ENCODE results near the gene EPSTI1. TPM values are rescaled to one million over a fixed set of nuclear protein-coding genes. Genes with fewer than 3 reads are reported as not detected.

EPSTI1 gene
- total and polyA plus RNA-seq, 8 donors: 0.83 to 9.7 (median 2.1) TPM

- H3K9me3 ChIP-seq: no peaks in the 10 kb centered on the region
- peaks cover 0 to 5% (median 0%) of the 10 kb centered on the region in 3 donors for H3K4me1 ChIP-seq
- intact Hi-C loops (cut with DNase I): loop anchor here in 1 of 3 donors (10.0 kb wide), 1 partner anchor 828 kb away; no protein-coding TSS in a partner anchor
- DNase-seq: no peak
- ATAC-seq: peak in 1 of 4 donors; percentile 52
- H3K4me3 ChIP-seq: no peak overlapping the region
- no peak for TF ChIP-seq CTCF (IDR thresholded peaks at IDR 0.05)
- 91 to 94% methylated on average over 1 of the region's 1 CpG for WGBS, 2 donors
- H3K27me3 ChIP-seq: no peaks in the 10 kb centered on the region
- FAIRE-seq: no peak
- no peak overlapping the region for H3K27ac ChIP-seq
- no peaks in the 10 kb centered on the region for H3K36me3 ChIP-seq
These were observed 14.8 kb downstream of the EPSTI1 start for GRCh38 chr13:42977219-42977659.

GRCh38 chr13:42976066-42976465 lies 16.0 kb downstream of the EPSTI1 start:
- FAIRE-seq (no peak), ATAC-seq (no peak), DNase-seq (no peak)
- no peaks in the 10 kb centered on the region for H3K27me3 ChIP-seq
- no peak overlapping the region for H3K4me3 ChIP-seq
- H3K9me3 ChIP-seq: no peaks in the 10 kb centered on the region
- H3K36me3 ChIP-seq: no peaks in the 10 kb centered on the region
- H3K4me1 ChIP-seq: no peaks in the 10 kb centered on the region
- H3K27ac ChIP-seq: no peak overlapping the region
- WGBS, 2 donors: 76 to 79% methylated on average over 3 of the region's 3 CpGs
- intact Hi-C loops (cut with DNase I): loop anchor here in 1 of 3 donors (10.0 kb wide), 1 partner anchor 829 kb away; no protein-coding TSS in a partner anchor
- TF ChIP-seq CTCF (IDR thresholded peaks at IDR 0.05): no peak

- WGBS, 2 donors: 90 to 93% methylated on average over 3 of the region's 3 CpGs
- DNase-seq (no peak), ATAC-seq (no peak), FAIRE-seq (no peak)
- intact Hi-C loops (cut with DNase I): loop anchor here in 1 of 3 donors (10.0 kb wide), 1 partner anchor 831 kb away; no protein-coding TSS in a partner anchor
- Histone ChIP-seq H3K36me3 (no peaks in the 10 kb centered on the region), H3K9me3 (no peaks in the 10 kb centered on the region), H3K4me1 (peaks cover 0 to 3% (median 0%) of the 10 kb centered on the region in 3 donors), H3K27me3 (no peaks in the 10 kb centered on the region), H3K27ac (no peak overlapping the region), H3K4me3 (no peak overlapping the region)
- no peak for TF ChIP-seq CTCF (IDR thresholded peaks at IDR 0.05)
These were observed 18.5 kb downstream of the EPSTI1 start for GRCh38 chr13:42973581-42973980.

GRCh38 chr13:42971691-42972347 lies 20.2 kb downstream of the EPSTI1 start:
- ATAC-seq (no peak), FAIRE-seq (no peak), DNase-seq (no peak)
- Histone ChIP-seq H3K27me3 (no peaks in the 10 kb centered on the region), H3K4me3 (no peak overlapping the region), H3K36me3 (no peaks in the 10 kb centered on the region), H3K9me3 (no peaks in the 10 kb centered on the region), H3K27ac (no peak overlapping the region), H3K4me1 (peaks cover 0 to 3% (median 0%) of the 10 kb centered on the region in 3 donors)
- TF ChIP-seq CTCF (IDR thresholded peaks at IDR 0.05): no peak
- intact Hi-C loops (cut with DNase I): loop anchor here in 1 of 3 donors (10.0 kb wide), 1 partner anchor 833 kb away; no protein-coding TSS in a partner anchor
- 73 to 79% methylated on average over 9 of the region's 9 CpGs for WGBS, 2 donors
